ENCODE data around the gene NAPA. TPM values are rescaled to one million over a fixed set of nuclear protein-coding genes. Genes with fewer than 3 reads are reported as not detected.

The NAPA gene
- polyA plus RNA-seq, 3 donors, result 57.1 to 99.0 (median 78.1) TPM

GRCh38 chr19:47447470-47448359 is 67.1 kb downstream of the NAPA start:
- 6 to 36% (median 7%) methylated on average over 92 to 95 of the region's 95 CpGs for WGBS, 3 donors
- H3K27ac ChIP-seq (ENCODE audit: low read depth, low read length), result no peak overlapping the region

- H3K27ac ChIP-seq (ENCODE audit: low read depth, low read length), result no peak overlapping the region
- 17 to 47% (median 21%) methylated on average over 28 of the region's 28 CpGs for WGBS, 3 donors
These were observed 68.1 kb downstream of the NAPA start for GRCh38 chr19:47446534-47447469.

DNA sequence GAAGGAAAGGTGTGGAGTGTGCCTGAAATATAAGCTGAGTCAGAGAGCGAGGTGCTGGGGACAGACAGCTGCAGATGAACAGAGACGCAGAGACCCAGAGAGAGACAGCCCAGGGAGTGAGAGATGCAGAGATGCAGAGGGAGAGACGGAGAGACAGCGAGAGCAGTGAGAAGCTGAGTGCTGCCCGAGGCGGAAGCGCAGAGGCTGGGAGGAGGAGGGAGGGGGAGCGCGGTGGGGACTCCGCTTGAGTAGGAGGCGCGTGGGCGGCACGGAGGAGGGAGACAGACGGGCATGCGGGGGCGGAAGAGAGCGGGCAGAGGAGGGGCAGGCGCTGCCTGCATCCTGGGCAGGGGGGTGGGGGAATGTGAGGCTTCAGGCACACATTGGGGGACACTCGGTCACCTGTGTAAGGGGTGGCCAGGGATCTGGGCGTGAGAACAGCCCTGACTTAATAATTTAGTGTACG is 68.9 kb downstream of the NAPA start:
- no peak overlapping the region for H3K27ac ChIP-seq (ENCODE audit: low read depth, low read length)
- 1 to 25% (median 2%) methylated on average over 22 of the region's 22 CpGs for WGBS, 3 donors

GRCh38 chr19:47445527-47445926 is 69.3 kb downstream of the NAPA start:
- no peak overlapping the region for H3K27ac ChIP-seq (ENCODE audit: low read depth, low read length)
- 31 to 63% (median 42%) methylated on average over 4 of the region's 4 CpGs for WGBS, 3 donors

DNA sequence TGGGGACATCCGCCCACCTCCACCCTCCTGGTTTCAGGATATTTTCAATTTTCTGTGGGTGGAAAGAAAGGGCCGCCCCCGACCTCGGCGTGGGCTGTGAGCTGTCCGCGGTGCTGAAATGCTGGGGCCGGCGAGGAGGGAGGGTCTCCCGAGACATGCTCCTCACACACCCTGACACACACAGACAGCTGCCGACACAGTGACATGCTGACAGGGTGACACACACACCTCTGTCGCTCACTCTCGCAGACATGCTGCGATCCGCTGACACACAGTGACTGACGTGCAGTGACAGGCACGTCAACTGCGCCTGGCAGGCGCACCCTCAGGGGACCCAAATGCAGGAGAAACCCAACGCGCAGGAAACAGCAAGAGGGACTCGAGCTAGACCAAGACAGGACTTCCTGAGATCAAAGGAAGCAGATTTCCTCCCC is 70.5 kb downstream of the NAPA start:
- WGBS, 3 donors, result 18 to 46% (median 19%) methylated on average over 21 to 22 of the region's 22 CpGs
- no peak overlapping the region for H3K27ac ChIP-seq (ENCODE audit: low read depth, low read length)

GRCh38 chr19:47443331-47443730 is 71.5 kb downstream of the NAPA start:
- no peak overlapping the region for H3K27ac ChIP-seq (ENCODE audit: low read depth, low read length)
- 63 to 85% (median 64%) methylated on average over 12 of the region's 12 CpGs for WGBS, 3 donors

DNA sequence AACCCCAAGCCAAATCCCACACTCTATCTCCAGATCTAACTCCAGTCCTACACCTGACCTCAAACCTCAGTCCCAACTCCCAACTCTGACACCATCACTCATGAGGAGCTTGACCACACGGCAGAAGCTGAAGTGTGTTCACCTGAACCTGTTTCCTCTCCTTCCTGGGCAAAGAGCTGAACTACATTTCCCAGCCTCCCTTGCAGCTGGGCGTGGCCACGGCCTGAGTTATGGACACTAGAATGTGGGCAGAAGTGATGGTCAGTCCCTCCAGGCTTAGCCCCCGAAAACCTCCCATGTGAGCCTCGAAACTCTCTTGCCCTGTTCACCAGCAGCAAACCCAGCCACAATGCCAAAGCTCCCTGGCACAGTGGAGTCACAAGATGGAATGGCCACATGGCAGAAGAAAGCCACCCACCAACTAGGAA is 76.1 kb downstream of the NAPA start:
- H3K27ac ChIP-seq (ENCODE audit: low read depth, low read length), result no peak overlapping the region
- WGBS, 3 donors, result 26 to 33% (median 30%) methylated on average over 5 of the region's 5 CpGs

Other genes starting within 250 kb of the NAPA start
- gene INAFM1, start 240.2 kb downstream of the NAPA start, polyA plus RNA-seq, result 10 to 100 TPM; 13.2 to 25.4 (median 16.1) TPM
- gene C5AR1, start 205.2 kb downstream of the NAPA start, polyA plus RNA-seq, result 10 to 100 TPM in 2 of 3 donors, 1 to 10 TPM in 1; 3.6 to 50.5 (median 26.9) TPM
- 1 to 10 TPM in 1 of 3 donors, under 1 TPM in 2; 0.44 to 4.2 (median 0.90) TPM for gene C5AR2, start 182.9 kb downstream of the NAPA start, polyA plus RNA-seq
- 10 to 100 TPM in 1 of 3 donors, 1 to 10 TPM in 2; 5.6 to 11.0 (median 7.4) TPM for gene DHX34, start 165.7 kb downstream of the NAPA start, polyA plus RNA-seq
- gene MEIS3, start 95.5 kb downstream of the NAPA start, polyA plus RNA-seq, result 10 to 100 TPM in 1 of 3 donors, 1 to 10 TPM in 2; 4.3 to 28.6 (median 10.0) TPM
- gene SLC8A2, start 43.2 kb downstream of the NAPA start, polyA plus RNA-seq, result 1 to 10 TPM in 1 of 3 donors, under 1 TPM in 1, not detected in 1; 0.28 to 1.9 TPM
- 10 to 100 TPM in 1 of 3 donors, 1 to 10 TPM in 2; 7.7 to 11.2 (median 8.5) TPM for gene KPTN, start 30.8 kb downstream of the NAPA start, polyA plus RNA-seq
- under 1 TPM; 0.07 to 0.45 (median 0.30) TPM for gene ZNF541, start 58.1 kb upstream of the NAPA start, polyA plus RNA-seq
- 1 to 10 TPM; 3.1 to 6.2 (median 4.2) TPM for gene BICRA, start 94.1 kb upstream of the NAPA start, polyA plus RNA-seq
- 100 to 1,000 TPM in 2 of 3 donors, 10 to 100 TPM in 1; 32.7 to 202 (median 129) TPM for gene EHD2, start 198.4 kb upstream of the NAPA start, polyA plus RNA-seq
- gene NOP53, start 230.5 kb upstream of the NAPA start, polyA plus RNA-seq, result 100 to 1,000 TPM; 413 to 769 (median 565) TPM

Measured in adipose tissue (tissue), 3 donors.